Chondrocyte (in vitro differentiated cells): ENCODE measurements around the gene STIL. TPM values are rescaled to one million over a fixed set of nuclear protein-coding genes. Genes with fewer than 3 reads are reported as not detected.

ENCODE experiments used
- DNase-seq: peaks from one replicate; pipeline ENCODE4 v3.0.0; 2021; ENCODE audit warnings: mixed read lengths, low spot score
- H3K27ac Mint-ChIP-seq: one replicate; pipeline ENCODE4 v1.8.0; 2021; ENCODE audit warnings: mild to moderate bottlenecking, moderate library complexity, mixed read lengths; ENCODE audit not compliant: unreplicated experiment
- H3K27me3 Mint-ChIP-seq: 2 replicates; pipeline ENCODE4 v1.8.0; 2021; ENCODE audit warnings: low read depth, mixed read lengths
- H3K36me3 Mint-ChIP-seq: 2 replicates; pipeline ENCODE4 v1.8.0; 2021; ENCODE audit warnings: low read depth, mixed read lengths
- H3K4me1 Mint-ChIP-seq: 2 replicates; pipeline ENCODE4 v1.8.0; 2021; ENCODE audit warnings: low read depth, mild to moderate bottlenecking, mixed read lengths
- H3K4me3 Mint-ChIP-seq: one replicate; pipeline ENCODE4 v1.8.0; 2021; ENCODE audit warnings: mild to moderate bottlenecking, moderate library complexity, mixed read lengths; ENCODE audit not compliant: unreplicated experiment
- H3K9me3 Mint-ChIP-seq: 2 replicates; pipeline ENCODE4 v1.8.0; 2021; ENCODE audit warnings: low read depth, mixed read lengths
- CTCF ChIP-seq: fragments of 200-600 bp; sonication (generic); IDR thresholded peaks from 2 replicates; pipeline ENCODE4 v1.5.0; 2021; ENCODE audit warnings: antibody characterized with exemption, mild to moderate bottlenecking, moderate library complexity
- total RNA-seq: library from RNA; stranded (reverse); gene quantifications from 3 replicates; pipeline ENCODE4 v1.2.1, GENCODE V29; 2021

The STIL gene
- total RNA-seq, 1 donor from 2014 or later = 5.0 TPM

GRCh38 chr1:47235241-47235681 lies 78.7 kb downstream of the STIL start:
- no peak for DNase-seq
- Mint-ChIP-seq H3K4me1 (peaks cover 31% of the 10 kb centered on the region), H3K4me3 (peak overlapping the region; percentile 38), H3K36me3 (peaks cover 7% of the 10 kb centered on the region), H3K27me3 (peaks cover 38% of the 10 kb centered on the region), H3K27ac (peak overlapping the region; percentile 41), H3K9me3 (no peaks in the 10 kb centered on the region)
- TF ChIP-seq CTCF = no peak

GRCh38 chr1:47233186-47233585 lies 80.8 kb downstream of the STIL start:
- Mint-ChIP-seq H3K27ac (no peak overlapping the region), H3K27me3 (peaks cover 50% of the 10 kb centered on the region), H3K9me3 (no peaks in the 10 kb centered on the region), H3K36me3 (peaks cover 9% of the 10 kb centered on the region), H3K4me1 (peaks cover 31% of the 10 kb centered on the region), H3K4me3 (no peak overlapping the region)
- no peak for DNase-seq
- TF ChIP-seq CTCF = no peak

GRCh38 chr1:47232187-47232874 lies 81.6 kb downstream of the STIL start, which contains the start of gene TAL1:
TSS of gene TAL1 (minus strand) at chr1:47232225. CDS start at chr1:47225888, 6,337 bp downstream.
- peaks cover 58% of the 10 kb centered on the region for H3K27me3 Mint-ChIP-seq
- peaks cover 31% of the 10 kb centered on the region for H3K4me1 Mint-ChIP-seq
- no peak for DNase-seq
- TF ChIP-seq CTCF = no peak
- peak within 1 kb of the TSS; percentile 73 for H3K27ac Mint-ChIP-seq
- H3K4me3 Mint-ChIP-seq = peak within 1 kb of the TSS; percentile 65
- peaks cover 9% of the 10 kb centered on the region for H3K36me3 Mint-ChIP-seq
- H3K9me3 Mint-ChIP-seq = no peaks in the 10 kb centered on the region

- Mint-ChIP-seq H3K4me1 (peaks cover 31% of the 10 kb centered on the region), H3K36me3 (peaks cover 9% of the 10 kb centered on the region), H3K9me3 (no peaks in the 10 kb centered on the region), H3K4me3 (peak overlapping the region; percentile 65), H3K27me3 (peaks cover 66% of the 10 kb centered on the region), H3K27ac (peak overlapping the region; percentile 73)
- DNase-seq = no peak
- no peak for TF ChIP-seq CTCF
Measured at GRCh38 chr1:47231301-47232186, 82.4 kb downstream of the STIL start.

- TF ChIP-seq CTCF = no peak
- Mint-ChIP-seq H3K36me3 (peaks cover 9% of the 10 kb centered on the region), H3K27ac (no peak overlapping the region), H3K27me3 (peaks cover 73% of the 10 kb centered on the region), H3K9me3 (no peaks in the 10 kb centered on the region), H3K4me1 (peaks cover 32% of the 10 kb centered on the region), H3K4me3 (no peak overlapping the region)
- DNase-seq = no peak
Measured at GRCh38 chr1:47230692-47231300, 83.2 kb downstream of the STIL start.
